GM18499 (cell line): Measurements from ENCODE around the gene MLPH.

Source experiments
- ATAC-seq: cut with Tn5 transposase; IDR thresholded peaks from one replicate; pipeline ENCODE4 v1.9.1; 2021; ENCODE audit warnings: moderate number of reproducible peaks; ENCODE audit not compliant: insufficient read depth, unreplicated experiment

Gene MLPH

GRCh38 chr2:237494066-237494465 is 7.0 kb downstream of the MLPH start:
- no peak for ATAC-seq

DNA sequence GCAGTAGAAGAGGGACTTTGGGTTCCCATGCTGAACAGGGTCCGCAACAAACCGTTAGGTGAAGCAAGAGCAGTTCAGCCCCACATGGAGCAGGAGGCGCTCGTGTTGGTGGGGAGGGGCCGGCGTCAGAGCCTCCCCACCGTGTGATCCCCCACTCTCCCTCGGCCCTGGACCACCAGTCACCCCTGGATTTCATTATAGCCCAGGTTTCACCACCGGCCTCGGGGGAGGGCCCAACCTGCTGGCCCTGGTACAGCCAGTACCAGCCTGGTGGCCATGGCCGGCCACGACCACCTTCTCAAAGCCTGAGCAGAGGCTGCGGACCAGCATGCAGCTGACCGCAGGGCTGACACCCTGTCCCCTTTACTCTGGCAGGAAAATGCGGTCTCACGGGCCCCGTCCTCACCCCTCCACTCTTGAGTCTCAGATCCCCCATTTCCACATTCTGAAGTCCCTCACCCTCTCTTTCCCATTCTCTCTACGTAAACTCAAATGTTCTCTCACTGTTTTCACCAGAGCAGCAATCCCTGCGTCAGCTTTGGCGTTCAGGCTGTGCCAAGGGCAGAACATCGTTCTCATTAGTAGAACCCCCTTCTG is 8.6 kb downstream of the MLPH start:
- ATAC-seq: no peak

GRCh38 chr2:237496428-237496827 is 9.4 kb downstream of the MLPH start:
- ATAC-seq: no peak

- ATAC-seq: no peak
These were observed 10.2 kb downstream of the MLPH start for GRCh38 chr2:237497009-237497837.

DNA sequence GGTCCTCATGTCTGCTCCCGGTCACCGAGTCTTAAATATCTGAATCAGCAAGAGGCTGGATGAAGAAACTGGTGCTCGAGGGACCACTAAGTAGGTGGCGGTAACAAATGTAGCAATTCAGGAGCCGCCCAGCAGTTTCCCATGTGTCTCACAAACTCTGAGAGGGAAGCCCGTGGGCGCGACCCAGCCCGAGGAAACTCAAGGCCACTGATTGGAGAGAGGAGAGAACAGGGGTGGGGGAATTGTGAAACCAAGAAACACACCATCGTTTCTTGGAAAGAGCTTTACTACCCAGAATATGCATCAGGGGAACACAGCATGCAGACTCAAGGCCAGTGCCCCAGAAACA is 10.8 kb downstream of the MLPH start:
- ATAC-seq: no peak

- ATAC-seq: no peak
These were observed 11.3 kb downstream of the MLPH start for GRCh38 chr2:237498341-237498740.

DNA sequence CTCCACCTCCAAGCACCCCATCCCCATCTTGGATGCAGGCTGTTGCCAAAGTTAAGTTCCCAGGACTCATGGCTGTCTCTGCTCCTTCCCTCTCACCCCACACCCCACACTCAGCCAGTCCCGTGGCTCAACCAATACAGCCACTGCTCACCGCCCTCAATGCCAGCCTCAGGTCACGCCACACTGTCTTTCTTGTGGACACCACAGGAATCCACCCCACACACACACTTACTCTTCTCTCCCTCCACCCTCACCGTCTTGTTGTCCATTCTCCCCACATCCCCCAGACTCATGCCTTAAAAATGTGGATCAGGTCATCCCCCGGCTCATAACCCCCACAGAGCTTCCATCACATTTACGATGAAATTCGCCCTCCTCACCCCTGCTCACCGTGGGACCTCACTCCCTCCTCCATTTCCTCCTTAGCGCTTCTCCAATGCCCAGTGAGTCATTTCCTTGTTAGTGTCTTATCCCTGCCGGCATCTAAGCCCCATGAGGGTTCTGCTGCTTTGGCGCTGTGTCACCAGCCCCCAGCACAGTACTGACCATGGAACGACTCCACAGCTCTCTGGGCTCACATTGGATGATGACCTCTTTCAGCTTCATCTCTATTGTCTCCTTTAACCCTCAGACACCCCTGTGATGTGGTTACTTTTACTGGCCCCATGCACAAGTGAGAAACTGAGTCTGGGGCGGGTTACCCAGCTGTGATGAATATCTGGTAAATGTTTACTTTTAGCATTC is 13.8 kb downstream of the MLPH start:
- ATAC-seq: no peak

DNA sequence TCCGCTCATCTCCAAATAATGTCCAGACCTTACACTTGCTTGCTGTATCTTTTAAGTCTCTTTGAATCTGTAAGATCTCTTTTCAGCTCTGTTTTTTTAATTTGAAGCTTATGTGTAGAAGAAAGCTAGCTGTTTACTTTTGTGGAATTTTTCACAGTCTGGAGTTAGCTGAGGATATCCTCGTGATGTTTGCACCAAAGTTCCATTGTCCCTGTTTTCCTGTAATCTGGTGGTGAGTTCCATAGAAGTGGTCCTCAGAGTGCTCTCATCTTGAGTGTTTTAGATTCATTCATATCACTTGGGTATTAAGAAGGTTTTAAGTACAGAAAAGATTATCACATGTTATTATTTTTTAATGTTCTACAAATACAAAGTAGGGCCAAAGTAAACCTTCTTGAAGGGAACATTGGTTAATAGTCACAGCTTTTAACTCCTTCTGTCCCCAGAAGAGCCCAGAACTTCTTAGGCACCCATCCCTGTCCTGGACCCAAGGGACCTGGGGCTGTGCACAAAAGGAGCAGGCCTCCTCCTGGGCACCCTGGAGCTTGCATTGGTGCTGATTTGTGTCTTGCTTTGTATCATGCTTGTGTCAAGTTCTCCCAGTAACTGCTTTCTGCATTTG is 15.0 kb downstream of the MLPH start:
- no peak for ATAC-seq

- ATAC-seq: no peak
These were observed 16.1 kb downstream of the MLPH start for GRCh38 chr2:237503201-237503600.

DNA sequence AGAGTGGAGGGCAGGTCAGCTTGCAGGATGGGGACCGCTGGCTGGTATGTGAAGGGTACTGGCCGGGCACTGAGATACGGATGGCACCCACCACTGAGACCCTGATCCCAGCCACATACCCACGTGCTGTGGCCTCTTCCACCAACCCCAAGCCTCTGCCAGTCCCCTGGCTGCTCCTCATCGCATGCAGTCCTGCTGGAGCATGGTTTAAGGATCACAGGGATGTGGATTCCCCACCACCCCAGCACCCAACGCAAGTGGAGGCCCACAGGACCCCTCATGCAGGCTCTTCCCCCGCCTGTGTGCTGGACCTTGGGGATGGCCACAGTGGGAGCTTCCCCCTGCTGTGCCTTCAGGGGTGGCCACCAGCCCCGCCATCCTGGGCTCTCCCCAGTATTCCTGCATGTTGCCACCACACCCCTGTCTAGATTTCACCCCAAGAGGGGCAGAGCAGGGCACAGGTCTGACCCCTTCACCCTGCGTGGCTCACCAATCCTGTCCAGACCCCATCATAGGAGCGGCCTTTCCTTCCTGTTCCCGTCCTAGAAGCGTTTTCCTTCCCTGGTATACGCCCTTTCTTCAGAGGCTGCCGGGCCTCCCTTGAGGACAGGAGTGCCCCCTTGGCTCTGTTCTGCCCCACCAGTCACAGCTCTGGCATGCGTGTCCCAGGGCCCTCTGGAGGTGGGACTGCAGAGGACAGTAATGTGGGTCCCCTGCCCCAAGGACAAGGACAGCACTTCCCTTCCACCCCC is 18.3 kb downstream of the MLPH start:
- ATAC-seq: no peak

- ATAC-seq: no peak
These were observed 20.5 kb downstream of the MLPH start for GRCh38 chr2:237507512-237507911.

- no peak for ATAC-seq
These were observed 21.3 kb downstream of the MLPH start for GRCh38 chr2:237508361-237508760.

DNA sequence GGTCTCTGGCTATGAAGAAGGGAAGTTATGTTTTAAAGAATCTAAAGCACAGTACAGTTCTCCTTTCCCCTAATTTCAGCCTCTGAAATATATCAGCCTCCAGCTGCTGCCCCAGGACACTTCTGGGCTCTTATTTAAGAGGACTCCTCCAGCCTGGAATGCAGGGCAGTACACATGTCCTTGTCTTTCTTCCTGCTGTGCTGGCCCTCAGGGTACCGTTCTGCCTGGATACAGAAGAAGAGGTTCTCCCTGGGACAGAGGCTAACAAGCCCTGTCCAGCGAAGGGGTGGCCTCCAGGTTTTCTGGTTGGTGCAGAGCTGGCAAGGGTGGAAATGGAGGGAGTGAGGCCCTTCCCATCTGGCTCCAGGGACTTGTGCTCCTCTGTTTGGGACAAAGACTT is 22.1 kb downstream of the MLPH start:
- no peak for ATAC-seq

DNA sequence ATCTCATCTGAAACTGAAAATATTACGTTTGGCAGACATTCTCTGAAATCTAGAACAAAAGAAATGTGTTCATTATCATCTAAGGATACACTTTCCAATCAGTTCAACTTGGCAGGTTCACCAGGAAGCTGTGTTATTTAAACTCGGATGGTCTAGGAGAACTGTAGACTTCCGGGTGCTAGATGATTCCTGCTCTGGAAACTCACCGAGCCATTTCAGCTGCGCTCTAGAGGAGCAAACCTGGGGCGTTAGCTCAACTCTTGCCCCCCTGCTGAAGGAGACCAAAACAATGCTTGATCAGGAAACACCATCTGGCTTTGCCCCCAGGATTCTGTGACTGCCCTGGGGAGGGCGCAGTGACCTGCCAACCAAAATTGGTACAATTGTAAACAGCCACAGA is 22.9 kb downstream of the MLPH start:
- no peak for ATAC-seq

DNA sequence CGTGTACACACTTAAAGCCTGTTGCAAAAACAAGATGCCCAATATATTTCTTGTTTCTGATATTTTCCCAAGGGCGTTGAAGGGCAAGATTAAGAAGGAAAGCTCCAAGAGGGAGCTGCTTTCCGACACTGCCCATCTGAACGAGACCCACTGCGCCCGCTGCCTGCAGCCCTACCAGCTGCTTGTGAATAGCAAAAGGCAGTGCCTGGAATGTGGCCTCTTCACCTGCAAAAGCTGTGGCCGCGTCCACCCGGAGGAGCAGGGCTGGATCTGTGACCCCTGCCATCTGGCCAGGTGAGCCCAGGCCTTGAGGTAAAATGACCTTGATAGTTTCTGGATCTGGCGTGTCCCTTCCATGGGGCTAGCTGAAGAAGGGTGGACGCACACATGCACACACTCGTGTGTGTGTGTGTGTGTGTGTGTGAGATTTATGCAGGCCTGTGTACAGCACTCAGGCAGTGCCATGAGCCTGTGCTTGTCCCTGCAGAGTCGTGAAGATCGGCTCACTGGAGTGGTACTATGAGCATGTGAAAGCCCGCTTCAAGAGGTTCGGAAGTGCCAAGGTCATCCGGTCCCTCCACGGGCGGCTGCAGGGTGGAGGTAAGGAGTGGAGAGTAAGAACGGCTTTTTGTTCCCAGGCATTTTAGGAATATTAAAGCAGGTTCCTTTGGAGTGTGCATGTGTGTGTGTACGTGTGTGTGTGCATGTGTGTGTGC is 23.6 kb downstream of the MLPH start:
- ATAC-seq: no peak

DNA sequence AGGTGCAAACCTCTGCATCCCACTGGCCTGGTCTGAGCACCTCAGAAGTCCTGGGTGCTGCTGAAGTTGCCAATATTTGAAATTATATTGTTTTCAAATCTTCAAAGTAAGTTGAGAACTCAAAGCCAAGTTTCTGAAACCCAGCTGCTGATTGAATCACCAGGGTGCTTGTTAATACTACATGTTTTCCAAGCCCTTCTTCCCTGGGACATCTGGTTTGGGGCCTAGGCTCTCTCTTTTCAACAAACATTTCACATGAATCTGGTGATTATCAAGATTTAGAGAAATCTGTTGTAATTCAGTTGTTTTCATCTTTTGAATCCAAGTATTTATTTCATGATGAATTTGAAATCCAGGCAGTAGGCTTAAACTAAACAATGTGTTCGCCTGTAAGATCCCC is 24.4 kb downstream of the MLPH start:
- ATAC-seq: no peak

GRCh38 chr2:237511885-237512405 is 24.9 kb downstream of the MLPH start:
- no peak for ATAC-seq

DNA sequence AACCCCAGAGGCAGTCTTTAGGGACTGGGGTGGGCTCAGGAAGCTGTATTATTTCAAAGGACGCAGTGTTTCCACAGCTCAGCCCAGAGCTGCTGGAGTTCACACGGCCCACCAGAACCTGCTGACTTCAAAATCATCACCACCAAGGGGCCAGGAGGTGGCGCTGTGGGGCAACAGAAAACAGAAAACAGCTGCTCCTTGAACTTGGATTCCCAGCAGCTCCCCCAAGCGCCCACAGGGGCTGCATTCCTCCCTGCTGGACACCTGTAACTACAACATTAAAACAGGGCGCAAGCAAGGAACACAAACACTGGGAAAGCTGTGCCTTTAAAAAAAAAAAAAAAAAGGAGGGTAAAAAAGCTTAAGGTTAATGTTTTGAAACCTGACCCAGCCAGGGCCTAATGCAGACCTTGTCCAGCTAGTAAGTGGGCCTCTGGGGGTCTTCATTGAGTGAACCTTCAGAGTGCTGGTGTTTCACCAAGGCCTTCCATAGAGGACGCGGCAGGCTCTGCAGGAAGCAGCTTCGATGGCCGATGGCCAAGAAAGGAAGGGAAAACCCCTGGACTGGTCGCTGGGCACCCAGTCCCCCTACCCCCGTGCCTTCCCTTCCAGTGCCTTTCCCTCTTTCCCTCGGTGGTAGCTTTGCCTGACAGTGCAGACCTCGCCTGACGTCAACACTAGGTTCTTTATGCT is 25.9 kb downstream of the MLPH start:
- no peak for ATAC-seq

GRCh38 chr2:237513693-237514092 is 26.6 kb downstream of the MLPH start:
- ATAC-seq: no peak
